EL (cell line): Measurements from ENCODE around the gene XRCC5.

ENCODE experiments used
- DNase-seq: peaks from one replicate; pipeline ENCODE4 v3.0.0-alpha.2; 2016

XRCC5 gene

DNA sequence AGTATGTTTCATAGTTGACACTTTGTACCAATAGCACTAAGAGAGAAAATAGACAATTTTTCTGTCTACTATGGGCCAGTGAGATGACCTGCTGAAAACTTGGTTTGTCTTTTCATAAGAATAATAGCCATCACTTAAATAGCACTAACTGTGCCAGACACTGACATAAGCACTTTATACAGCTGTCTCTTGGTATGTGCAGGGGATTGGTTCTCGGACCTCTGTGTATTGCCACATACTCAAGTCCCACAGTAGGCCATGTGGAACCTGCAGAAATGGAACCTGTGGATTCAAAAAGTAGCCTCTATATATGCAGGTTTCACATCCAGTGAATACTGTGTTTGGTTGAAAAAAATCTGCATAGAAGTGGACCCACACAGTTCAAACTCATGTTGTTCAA lies 126.7 kb downstream of the XRCC5 start:
- DNase-seq, result no peak

DNA sequence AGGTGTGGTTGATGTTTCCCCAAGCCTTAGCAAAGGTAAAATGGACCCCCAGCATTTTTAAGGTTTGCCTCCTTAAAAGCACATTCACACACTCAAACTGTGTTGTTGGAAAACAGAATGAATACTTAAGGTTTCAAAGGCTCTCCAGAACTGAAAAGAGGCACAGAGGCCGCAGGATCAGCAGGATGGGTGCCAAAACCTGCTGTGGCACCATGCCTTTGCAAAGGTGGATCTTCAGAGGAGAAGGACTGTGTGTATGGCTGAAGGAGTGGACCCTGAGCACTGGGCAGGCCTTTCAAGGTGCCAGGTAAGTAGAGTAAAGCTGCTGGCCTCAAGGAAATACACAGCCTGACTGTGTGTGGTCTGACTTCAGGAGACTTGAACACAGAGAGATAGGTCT lies 127.3 kb downstream of the XRCC5 start:
- DNase-seq, result no peak

DNA sequence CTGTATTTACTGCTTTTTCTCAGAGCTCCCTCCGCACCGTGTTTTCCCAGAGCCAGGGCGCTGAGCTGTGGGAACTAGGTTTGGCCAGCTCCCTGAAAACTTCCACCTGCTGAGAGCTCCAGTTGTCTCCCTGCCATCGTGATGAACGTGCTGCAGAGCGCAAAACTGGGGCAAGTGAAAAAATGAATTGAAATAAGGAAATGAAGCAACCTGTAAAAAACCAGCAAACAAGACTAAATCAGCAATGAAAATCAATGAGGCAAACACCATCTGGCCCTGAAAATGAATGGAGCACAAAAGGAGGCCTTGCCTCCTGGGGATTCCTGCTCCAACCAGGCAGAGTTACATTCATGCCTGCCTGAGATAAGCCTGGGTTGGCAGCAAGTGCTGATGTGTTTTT lies 133.2 kb downstream of the XRCC5 start:
- DNase-seq, result no peak

DNA sequence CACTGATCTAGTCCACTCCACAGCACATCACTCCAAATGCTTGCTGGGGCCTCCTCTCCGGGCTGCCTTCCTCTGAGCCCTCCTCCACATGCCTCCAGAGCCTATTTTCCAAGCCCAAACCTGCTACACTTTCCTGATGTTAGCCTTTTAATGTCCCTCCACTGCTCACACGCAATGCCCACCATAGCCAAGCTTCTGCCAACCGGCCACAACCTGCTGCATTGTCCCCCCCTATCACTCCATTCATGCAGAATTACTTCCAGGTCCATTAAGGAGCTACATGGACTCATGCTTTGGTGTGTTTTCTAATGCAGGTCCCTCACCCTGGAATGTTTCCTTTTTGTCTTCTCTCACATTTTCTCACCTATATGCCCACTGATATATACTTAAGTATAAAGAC lies 133.9 kb downstream of the XRCC5 start:
- DNase-seq, result no peak

DNA sequence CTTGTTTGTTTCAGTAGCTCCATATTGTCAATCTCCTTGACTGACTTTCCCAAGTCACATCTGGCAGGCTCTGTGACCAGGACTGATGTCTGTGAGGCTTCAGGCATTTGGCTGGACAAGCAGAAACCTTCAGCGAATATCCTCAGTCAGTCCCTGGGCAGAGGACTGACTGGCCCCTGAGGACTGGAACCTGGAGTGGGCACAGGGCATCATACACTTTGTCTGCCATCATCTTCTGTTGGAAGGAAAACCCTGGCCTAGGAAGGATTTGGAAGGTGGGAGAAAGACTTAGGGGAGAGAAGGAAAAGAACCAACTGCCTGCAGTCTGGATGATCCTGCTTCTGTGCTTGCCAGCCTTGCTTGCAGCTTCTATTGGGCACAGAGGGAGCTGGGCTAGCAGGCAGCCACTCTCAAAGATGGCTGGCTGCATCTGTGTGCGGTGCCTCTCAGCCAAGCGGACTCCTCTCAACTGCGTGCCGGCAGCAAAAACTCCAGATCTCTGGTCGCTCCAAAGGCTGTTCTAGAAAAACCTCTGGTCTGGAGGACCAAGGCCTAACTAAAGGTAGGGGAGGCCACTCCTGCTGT lies 136.3 kb downstream of the XRCC5 start:
- DNase-seq, result no peak

DNA sequence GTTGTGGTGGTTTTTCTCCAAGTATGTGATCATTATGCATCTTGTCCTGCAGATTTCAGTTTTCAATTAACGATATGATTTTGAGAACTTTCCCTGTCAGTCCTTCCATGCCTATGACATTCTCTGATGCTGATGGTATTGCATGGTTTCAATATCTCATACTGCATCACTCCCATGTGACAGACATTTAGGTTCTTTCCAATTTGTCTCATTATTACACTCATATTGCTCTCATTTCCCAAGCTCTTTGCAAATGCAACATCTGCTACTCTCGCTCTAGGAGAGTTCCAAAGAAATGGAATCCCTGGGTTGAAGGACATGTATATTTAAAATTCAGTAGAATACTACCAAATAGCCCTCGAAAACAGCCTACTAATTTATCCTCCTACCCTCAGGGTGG lies 137.6 kb downstream of the XRCC5 start:
- no peak for DNase-seq
